Uterus (tissue), 4 donors: ENCODE measurements around the gene ITGA2. TPM values are rescaled to one million over a fixed set of nuclear protein-coding genes. Genes with fewer than 3 reads are reported as not detected.

Experiments
- DNase-seq, 2 donors: peaks; one replicate each; pipeline ENCODE4 v3.0.0-alpha.2; 2019 to 2020
- H3K27ac ChIP-seq, 2 donors: fragments of 200-600 bp; sonication (generic); 1 replicate in 1 of 2; 2 replicates in 1 of 2; pipeline ENCODE4 v1.5.1; 2016 to 2018
- H3K27me3 ChIP-seq, 2 donors: fragments of 200-600 bp; sonication (generic); one replicate each; pipeline ENCODE4 v1.5.1; 2018 to 2019; ENCODE audit warnings: control low read depth in 1 of 2
- H3K36me3 ChIP-seq, 2 donors: fragments of 200-600 bp; sonication (generic); one replicate each; pipeline ENCODE4 v1.5.1; 2019; ENCODE audit warnings: control low read depth in 1 of 2
- H3K4me1 ChIP-seq, 2 donors: fragments of 200-600 bp; sonication (generic); one replicate each; pipeline ENCODE4 v1.5.1; 2018 to 2019; ENCODE audit warnings: control low read depth in 1 of 2
- H3K4me3 ChIP-seq, 2 donors: fragments of 200-600 bp; sonication (generic); 1 replicate in 1 of 2; 2 replicates in 1 of 2; pipeline ENCODE4 v1.5.1; 2018 to 2019; ENCODE audit warnings: mild to moderate bottlenecking in 1 of 2
- H3K9me3 ChIP-seq, 2 donors: fragments of 200-600 bp; sonication (generic); one replicate each; pipeline ENCODE4 v1.5.1; 2019; ENCODE audit warnings: control low read depth in 1 of 2
- CTCF ChIP-seq, 4 experiments: fragments of 200-600 bp in 2 of 4; fragments of 450-650 bp in 2 of 4; sonication (generic) in 2 of 4; IDR thresholded peaks; one replicate each; pipeline ENCODE4 v1.5.1; 2016 to 2019; ENCODE audit warnings: antibody characterized with exemption in 4 of 4, mild to moderate bottlenecking in 2 of 4, moderate library complexity in 1 of 4
- POLR2A ChIP-seq, 2 donors: fragments of 450-650 bp; IDR thresholded peaks; one replicate each; pipeline ENCODE4 v1.6.1; 2016; ENCODE audit warnings: antibody characterized with exemption in 2 of 2, mild to moderate bottlenecking in 1 of 2, moderate library complexity in 1 of 2
- intact Hi-C: fragments of 100-400 bp; cut with DNase I; formaldehyde crosslinking; loops from one replicate; pipeline ENCODE4 v1.15.1; 2023; ENCODE audit warnings: low total_unique reads
- total RNA-seq, 4 donors: library from RNA; depleted of rRNA in 3 of 4; stranded (reverse); fragments of >200 nt in 3 of 4; gene quantifications; one replicate each; pipeline versions ENCODE4 v1.1.0 to v1.2.4, GENCODE V29; 2014 to 2023
- donor health status: DM: yes; HTN: yes; CAD: no.

The ITGA2 gene
- total RNA-seq, 4 donors from 2014 or later: 1.3 to 22.4 (median 4.5) TPM

- H3K9me3 ChIP-seq: no peaks in the 10 kb centered on the region
- H3K4me3 ChIP-seq: no peak overlapping the region
- peak overlapping the region in 1 of 2 donors; percentile 4 for H3K27ac ChIP-seq
- H3K4me1 ChIP-seq: no peaks in the 10 kb centered on the region
- no peak for DNase-seq
- intact Hi-C loops: no loop called here
- TF ChIP-seq POLR2A (IDR thresholded peaks at IDR 0.05): no peak
- TF ChIP-seq CTCF (IDR thresholded peaks at IDR 0.05): no peak
- no peaks in the 10 kb centered on the region for H3K27me3 ChIP-seq
- no peaks in the 10 kb centered on the region for H3K36me3 ChIP-seq
Measured at GRCh38 chr5:53089481-53089991, 100.4 kb downstream of the ITGA2 start.

- intact Hi-C loops: no loop called here
- H3K27ac ChIP-seq: no peak overlapping the region
- H3K4me1 ChIP-seq: no peaks in the 10 kb centered on the region
- no peaks in the 10 kb centered on the region for H3K36me3 ChIP-seq
- no peaks in the 10 kb centered on the region for H3K27me3 ChIP-seq
- no peak overlapping the region for H3K4me3 ChIP-seq
- TF ChIP-seq CTCF (IDR thresholded peaks at IDR 0.05): no peak
- no peak for TF ChIP-seq POLR2A (IDR thresholded peaks at IDR 0.05)
- DNase-seq: no peak
- no peaks in the 10 kb centered on the region for H3K9me3 ChIP-seq
Measured at GRCh38 chr5:53090229-53090628, 101.1 kb downstream of the ITGA2 start.

- TF ChIP-seq POLR2A (IDR thresholded peaks at IDR 0.05): no peak
- TF ChIP-seq CTCF (IDR thresholded peaks at IDR 0.05): no peak
- Histone ChIP-seq H3K27me3 (no peaks in the 10 kb centered on the region), H3K4me1 (no peaks in the 10 kb centered on the region), H3K4me3 (no peak overlapping the region), H3K27ac (peak overlapping the region in 1 of 2 donors; percentile 38), H3K36me3 (no peaks in the 10 kb centered on the region), H3K9me3 (no peaks in the 10 kb centered on the region)
- intact Hi-C loops: no loop called here
- DNase-seq: no peak
Measured at GRCh38 chr5:53091289-53091688, 102.1 kb downstream of the ITGA2 start.

GRCh38 chr5:53092242-53092641, 103.1 kb downstream of the ITGA2 start:
- no peak for DNase-seq
- H3K4me3 ChIP-seq: no peak overlapping the region
- H3K9me3 ChIP-seq: no peaks in the 10 kb centered on the region
- TF ChIP-seq CTCF (IDR thresholded peaks at IDR 0.05) (no peak), POLR2A (IDR thresholded peaks at IDR 0.05) (no peak)
- no peaks in the 10 kb centered on the region for H3K36me3 ChIP-seq
- H3K27ac ChIP-seq: peak overlapping the region in 1 of 2 donors; percentile 38
- no peaks in the 10 kb centered on the region for H3K27me3 ChIP-seq
- intact Hi-C loops: no loop called here
- H3K4me1 ChIP-seq: no peaks in the 10 kb centered on the region

- no peak for DNase-seq
Measured at GRCh38 chr5:53095217-53095616, 106.1 kb downstream of the ITGA2 start.

More at GRCh38 chr5:53095217-53095616, 106.1 kb downstream of the ITGA2 start:
- no peaks in the 10 kb centered on the region for H3K27me3 ChIP-seq
- TF ChIP-seq POLR2A (IDR thresholded peaks at IDR 0.05) (no peak), CTCF (IDR thresholded peaks at IDR 0.05) (no peak)
- H3K4me1 ChIP-seq: no peaks in the 10 kb centered on the region
- no peak overlapping the region for H3K4me3 ChIP-seq
- intact Hi-C loops: no loop called here
- peak overlapping the region in 1 of 2 donors; percentile 9 for H3K27ac ChIP-seq
- H3K36me3 ChIP-seq: no peaks in the 10 kb centered on the region
- no peaks in the 10 kb centered on the region for H3K9me3 ChIP-seq
